Sigmoid colon (tissue), 7 donors: ENCODE measurements around the gene SHLD3. TPM values are rescaled to one million over a fixed set of nuclear protein-coding genes. Genes with fewer than 3 reads are reported as not detected.
"Not testable (repeated sequence)": the region's sequence is repeated elsewhere in the genome, so short reads cannot be mapped to it uniquely, and the experiment has no call there.

Source experiments
- DNase-seq: peaks from one replicate; pipeline ENCODE4 v3.0.0-alpha.2; 2019
- H3K27ac ChIP-seq, 4 donors: fragments of 200-600 bp; sonication (generic); one replicate each; pipeline ENCODE4 v1.5.1; 2016 to 2019; ENCODE audit warnings: mild to moderate bottlenecking in 1 of 4
- H3K27me3 ChIP-seq, 3 donors: fragments of 200-600 bp; sonication (generic); one replicate each; pipeline ENCODE4 v1.5.1; 2019; ENCODE audit warnings: mild to moderate bottlenecking in 1 of 3
- H3K36me3 ChIP-seq, 4 donors: fragments of 200-600 bp; sonication (generic); one replicate each; pipeline ENCODE4 v1.5.1; 2016 to 2019
- H3K4me1 ChIP-seq, 4 donors: fragments of 200-600 bp; sonication (generic); one replicate each; pipeline ENCODE4 v1.5.1; 2017 to 2019
- H3K4me3 ChIP-seq, 4 donors: fragments of 200-600 bp; sonication (generic); one replicate each; pipeline ENCODE4 v1.5.1; 2017 to 2019; ENCODE audit warnings: mild to moderate bottlenecking in 2 of 4, moderate library complexity in 1 of 4
- H3K9me3 ChIP-seq, 4 donors: fragments of 200-600 bp in 3 of 4; sonication (generic) in 3 of 4; one replicate each; pipeline versions ENCODE4 v1.5.1 to v1.6.1; 2013 to 2019
- EP300 ChIP-seq, 4 donors: sonication (generic); formaldehyde crosslinking; IDR thresholded peaks; one replicate each; pipeline ENCODE4 v1.6.1; 2017; ENCODE audit warnings: antibody characterized with exemption in 4 of 4
- POLR2A ChIP-seq, 2 donors: fragments of 450-650 bp; IDR thresholded peaks; one replicate each; pipeline ENCODE4 v1.6.1; 2016; ENCODE audit warnings: antibody characterized with exemption in 2 of 2, mild to moderate bottlenecking in 2 of 2, moderate library complexity in 2 of 2
- POLR2AphosphoS5 ChIP-seq, 4 donors: sonication (generic); formaldehyde crosslinking; IDR thresholded peaks; one replicate each; pipeline ENCODE4 v1.6.1; 2017; ENCODE audit warnings: antibody characterized with exemption in 4 of 4
- WGBS, 2 donors: extraction: QIAGEN DNeasy Blood & Tissue Kit; methylation state at CpG; one replicate each; pipeline ENCODE4 v1.1.7; 2013; 5-methylcytosine and 5-hydroxymethylcytosine counted together
- intact Hi-C: fragments of 100-400 bp; cut with DNase I; formaldehyde crosslinking; loops from one replicate; pipeline ENCODE4 v1.15.1; 2023
- polyA plus RNA-seq, 3 donors: library from polyadenylated mRNA; stranded (reverse); fragments of 200-250 nt; gene quantifications; one replicate each; pipeline ENCODE4 v1.2.3, GENCODE V29; 2013
- small RNA-seq, 3 donors: library from RNA; depleted of rRNA; stranded (forward); fragments of <200 nt; gene quantifications; one replicate each; pipeline ENCODE3, GENCODE V24; 2016
- total RNA-seq, 4 donors: library from RNA; depleted of rRNA; stranded (reverse); fragments of >200 nt; gene quantifications; one replicate each; pipeline ENCODE4 v1.1.0, GENCODE V29; 2016
- TF ChIP-seq, protein P1 (sequence below), 4 experiments: fragments of 450-650 bp in 3 of 4; fragments of 200-600 bp in 1 of 4; IDR thresholded peaks; one replicate each; pipeline ENCODE4 v1.5.1; 2016 to 2019; ENCODE audit warnings: antibody characterized with exemption in 4 of 4, mild to moderate bottlenecking in 3 of 4, moderate library complexity in 2 of 4
- donor health status: healthy with polysubstance abuse.
- donor health status: Bipolar disorder and iron deficiency.
- donor health status: healthy.

Gene SHLD3
- total and polyA plus RNA-seq, 7 donors, result 2.3 to 5.3 (median 3.0) TPM

- Histone ChIP-seq H3K4me1 (no peaks in the 10 kb centered on the region), H3K27me3 (no peaks in the 10 kb centered on the region), H3K36me3 (peaks cover 0 to 22% (median 3%) of the 10 kb centered on the region in 4 donors), H3K9me3 (no peaks in the 10 kb centered on the region), H3K27ac (no peak overlapping the region), H3K4me3 (no peak overlapping the region)
- WGBS, 2 donors, result 86 to 88% methylated on average over 1 of the region's 1 CpG
- DNase-seq, result no peak
- TF ChIP-seq POLR2AphosphoS5 (IDR thresholded peaks at IDR 0.05), result no peak
- TF ChIP-seq POLR2A (IDR thresholded peaks at IDR 0.05), result no peak
- no peak for TF ChIP-seq EP300 (IDR thresholded peaks at IDR 0.05)
- TF ChIP-seq, protein P1, sequence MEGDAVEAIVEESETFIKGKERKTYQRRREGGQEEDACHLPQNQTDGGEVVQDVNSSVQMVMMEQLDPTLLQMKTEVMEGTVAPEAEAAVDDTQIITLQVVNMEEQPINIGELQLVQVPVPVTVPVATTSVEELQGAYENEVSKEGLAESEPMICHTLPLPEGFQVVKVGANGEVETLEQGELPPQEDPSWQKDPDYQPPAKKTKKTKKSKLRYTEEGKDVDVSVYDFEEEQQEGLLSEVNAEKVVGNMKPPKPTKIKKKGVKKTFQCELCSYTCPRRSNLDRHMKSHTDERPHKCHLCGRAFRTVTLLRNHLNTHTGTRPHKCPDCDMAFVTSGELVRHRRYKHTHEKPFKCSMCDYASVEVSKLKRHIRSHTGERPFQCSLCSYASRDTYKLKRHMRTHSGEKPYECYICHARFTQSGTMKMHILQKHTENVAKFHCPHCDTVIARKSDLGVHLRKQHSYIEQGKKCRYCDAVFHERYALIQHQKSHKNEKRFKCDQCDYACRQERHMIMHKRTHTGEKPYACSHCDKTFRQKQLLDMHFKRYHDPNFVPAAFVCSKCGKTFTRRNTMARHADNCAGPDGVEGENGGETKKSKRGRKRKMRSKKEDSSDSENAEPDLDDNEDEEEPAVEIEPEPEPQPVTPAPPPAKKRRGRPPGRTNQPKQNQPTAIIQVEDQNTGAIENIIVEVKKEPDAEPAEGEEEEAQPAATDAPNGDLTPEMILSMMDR (IDR thresholded peaks at IDR 0.05), result no peak
- intact Hi-C loops, result no loop called here
Measured at GRCh38 chr5:65672796-65673195, 48.0 kb downstream of the SHLD3 start.

DNA sequence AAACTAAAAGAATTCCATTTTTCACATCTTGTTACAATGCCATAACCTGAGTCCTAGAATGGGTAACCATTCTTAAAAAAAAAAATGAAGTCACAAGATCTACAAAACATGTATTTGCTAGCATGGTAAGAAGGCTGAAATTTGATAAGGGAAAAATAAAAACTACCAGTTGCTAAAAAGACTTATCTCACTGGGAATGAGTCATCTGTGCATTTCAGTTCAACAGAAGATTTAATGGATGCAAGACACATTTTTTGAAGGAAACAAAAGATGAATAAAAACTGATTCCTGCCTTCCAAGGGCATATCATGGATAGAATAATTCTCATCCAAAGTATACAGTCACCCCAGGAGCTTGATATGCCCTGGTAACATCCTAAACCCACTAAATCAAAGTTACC lies 49.9 kb downstream of the SHLD3 start:
- no peak overlapping the region for H3K27ac ChIP-seq
- intact Hi-C loops, result no loop called here
- no peaks in the 10 kb centered on the region for H3K9me3 ChIP-seq
- no peak for DNase-seq
- no peaks in the 10 kb centered on the region for H3K27me3 ChIP-seq
- no peak overlapping the region for H3K4me3 ChIP-seq
- no peaks in the 10 kb centered on the region for H3K4me1 ChIP-seq
- TF ChIP-seq POLR2A (IDR thresholded peaks at IDR 0.05) (no peak), POLR2AphosphoS5 (IDR thresholded peaks at IDR 0.05) (no peak), EP300 (IDR thresholded peaks at IDR 0.05) (no peak)
- TF ChIP-seq, protein P1 (IDR thresholded peaks at IDR 0.05), result no peak
- H3K36me3 ChIP-seq, result peaks cover 0 to 23% (median 3%) of the 10 kb centered on the region in 4 donors

DNA sequence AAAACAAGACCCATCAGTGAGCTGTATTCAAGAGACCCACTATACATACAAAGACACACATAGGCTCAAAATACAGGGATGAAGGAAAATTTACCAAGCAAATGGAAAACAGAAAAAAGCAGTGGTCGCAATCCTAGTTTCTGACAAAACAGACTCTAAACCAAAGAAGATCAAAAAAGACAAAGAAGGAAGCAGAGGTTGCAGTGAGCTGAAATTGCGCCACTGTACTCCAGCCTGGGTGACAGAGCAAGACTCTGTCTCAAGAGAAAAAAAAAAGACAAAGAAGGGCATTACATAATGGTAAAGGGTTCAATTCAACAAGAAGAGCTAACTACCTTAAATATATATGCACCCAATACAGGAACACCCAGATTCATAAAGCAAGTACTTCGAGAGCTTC lies 51.2 kb downstream of the SHLD3 start:
- DNase-seq, H3K4me1 ChIP-seq, H3K9me3 ChIP-seq, H3K27ac ChIP-seq, H3K4me3 ChIP-seq, intact Hi-C loops, H3K27me3 ChIP-seq: not testable (repeated sequence)
- 86 to 96% methylated on average over 3 of the region's 3 CpGs for WGBS, 2 donors
- H3K36me3 ChIP-seq, result peaks cover 0 to 19% (median 3%) of the 10 kb centered on the region in 4 donors

Small RNA genes within 50 kb of the gene (small RNA-seq; reads per million reads assigned to genes)
- gene RNU6-540P, result 0 reads per million in 3 donors

Other genes with a start within 250 kb of the SHLD3 start
- 10 to 100 TPM in 1 of 4 donors, 1 to 10 TPM in 3; 3.7 to 18.3 (median 8.2) TPM for gene ADAMTS6, start 143.1 kb upstream of the SHLD3 start, total RNA-seq
- gene ADAMTS6, start 143.1 kb upstream of the SHLD3 start, polyA plus RNA-seq, result under 1 TPM in 1 of 3 donors, not detected in 2; 0.74 TPM
- 1 to 10 TPM in 2 of 4 donors, not detected in 2; 1.4 to 1.8 TPM for gene CENPK, start 61.9 kb upstream of the SHLD3 start, total RNA-seq
- gene CENPK, start 61.9 kb upstream of the SHLD3 start, polyA plus RNA-seq, result 10 to 100 TPM in 1 of 3 donors, 1 to 10 TPM in 2; 3.6 to 14.5 (median 9.7) TPM
- 10 to 100 TPM; 50.2 to 91.1 (median 78.1) TPM for gene PPWD1, start 61.7 kb upstream of the SHLD3 start, total RNA-seq
- 10 to 100 TPM in 2 of 3 donors, 1 to 10 TPM in 1; 9.7 to 20.2 (median 17.4) TPM for gene PPWD1, start 61.7 kb upstream of the SHLD3 start, polyA plus RNA-seq
- 10 to 100 TPM; 14.1 to 25.7 (median 21.6) TPM for gene TRIM23, start 694 bp upstream of the SHLD3 start, total RNA-seq
- 1 to 10 TPM; 2.1 to 3.9 (median 2.4) TPM for gene TRIM23, start 694 bp upstream of the SHLD3 start, polyA plus RNA-seq
- 10 to 100 TPM; 24.4 to 43.2 (median 30.5) TPM for gene TRAPPC13, start within 50 bp of the SHLD3 start, total RNA-seq
- 10 to 100 TPM; 12.4 to 19.2 (median 13.8) TPM for gene TRAPPC13, start within 50 bp of the SHLD3 start, polyA plus RNA-seq
- 10 to 100 TPM; 10.2 to 13.9 (median 11.6) TPM for gene SGTB, start 97.1 kb downstream of the SHLD3 start, total RNA-seq
- 1 to 10 TPM; 1.2 to 2.4 (median 1.4) TPM for gene SGTB, start 97.1 kb downstream of the SHLD3 start, polyA plus RNA-seq
- 1 to 10 TPM; 4.8 to 8.9 (median 7.0) TPM for gene NLN, start 97.2 kb downstream of the SHLD3 start, total RNA-seq
- 10 to 100 TPM in 2 of 3 donors, 1 to 10 TPM in 1; 7.1 to 43.7 (median 27.6) TPM for gene NLN, start 97.2 kb downstream of the SHLD3 start, polyA plus RNA-seq